ENCODE data around the gene MYBBP1A.

MYBBP1A gene

DNA sequence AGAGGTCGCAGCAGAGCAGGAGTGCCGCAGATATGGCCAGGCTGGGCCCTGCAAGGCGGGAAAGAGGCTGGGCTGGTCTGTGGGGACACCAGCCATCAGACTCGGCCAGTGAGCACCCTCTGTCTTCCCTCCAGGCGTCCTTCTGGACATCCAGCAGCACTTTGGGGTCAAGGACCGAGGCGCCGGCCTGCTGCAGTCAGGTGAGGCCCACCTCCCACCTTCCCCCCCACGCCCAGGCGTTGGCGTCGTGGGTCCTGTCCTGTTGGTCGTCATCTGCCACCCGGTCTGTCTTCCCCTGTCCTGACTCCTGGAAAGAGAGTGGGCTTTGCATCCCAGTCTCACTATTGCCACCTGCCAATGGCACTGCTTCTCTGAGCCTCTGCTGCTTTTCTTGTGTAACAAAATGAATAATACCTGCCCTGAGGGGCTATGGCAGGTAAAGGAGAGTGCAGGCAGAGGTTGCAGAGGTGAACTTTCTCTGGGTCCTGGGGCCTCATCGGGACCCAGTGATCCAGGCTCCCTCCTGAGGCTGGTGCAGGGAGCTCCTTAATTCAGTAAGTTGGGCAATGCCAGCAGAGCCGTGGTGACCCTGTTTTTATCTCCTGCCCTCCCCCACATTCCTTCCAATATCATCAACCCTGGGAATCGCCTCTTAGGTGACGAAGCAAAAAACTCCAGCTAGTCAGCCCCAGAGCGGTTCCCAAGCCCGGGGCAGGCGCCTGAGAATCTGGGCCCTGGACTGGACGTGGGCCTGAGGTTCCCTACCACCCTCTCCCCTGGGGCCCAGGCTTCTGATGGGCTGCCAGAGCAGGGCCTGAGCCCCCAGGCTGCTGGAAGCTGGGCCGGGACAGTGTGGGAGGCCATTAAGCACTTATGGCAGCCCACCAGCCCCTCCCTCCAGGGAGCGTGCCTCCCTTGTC is 41.8 kb downstream of the MYBBP1A start:
- no peak for DNase-seq

DNA sequence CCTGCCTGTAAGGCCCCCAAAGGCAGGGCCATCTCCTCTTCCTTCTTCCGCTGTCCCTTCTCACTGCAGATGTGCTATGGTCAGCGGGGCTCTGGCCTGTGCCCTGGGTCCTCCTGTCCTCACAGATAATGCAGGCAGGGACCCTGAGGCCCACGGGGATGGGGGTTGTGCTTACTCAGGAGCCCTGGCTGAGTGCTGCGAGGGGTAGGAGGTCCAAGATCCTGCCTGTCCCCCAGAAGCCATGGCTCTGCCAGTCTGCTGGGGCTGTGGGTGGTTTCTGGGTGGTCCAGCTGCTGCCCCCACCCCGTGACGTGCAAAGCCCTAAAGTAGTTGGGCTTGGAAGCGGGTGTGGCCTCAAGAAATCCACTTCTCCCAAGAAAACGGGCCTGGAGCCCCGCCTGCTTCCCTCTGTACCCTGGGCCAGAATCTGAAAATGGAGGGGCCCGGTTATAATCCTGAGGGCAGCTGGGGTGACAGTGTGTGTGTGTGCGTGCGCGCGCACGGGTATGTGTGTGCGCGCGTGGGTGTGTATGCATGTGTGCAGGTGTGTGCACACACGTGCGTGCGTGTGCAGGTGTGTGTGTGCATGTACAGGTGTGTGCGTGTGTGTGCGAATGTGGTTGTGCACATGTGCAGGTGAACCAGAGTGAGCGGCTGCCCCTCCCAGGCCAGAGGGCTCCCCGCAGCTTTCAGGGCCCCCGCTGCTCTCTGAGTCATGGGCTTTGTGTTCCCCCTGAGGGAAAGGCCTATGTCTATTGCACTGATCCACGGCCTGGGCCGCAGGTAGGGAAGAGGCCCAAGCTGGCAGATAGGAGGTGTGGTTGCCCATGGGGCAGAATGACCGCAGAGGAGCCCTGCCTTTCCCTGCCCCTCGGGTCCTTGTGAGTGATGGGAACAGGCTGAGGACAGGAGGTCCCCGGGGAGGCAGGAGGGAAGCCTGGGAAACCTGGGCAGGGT is 42.8 kb downstream of the MYBBP1A start:
- DNase-seq, result no peak

DNA sequence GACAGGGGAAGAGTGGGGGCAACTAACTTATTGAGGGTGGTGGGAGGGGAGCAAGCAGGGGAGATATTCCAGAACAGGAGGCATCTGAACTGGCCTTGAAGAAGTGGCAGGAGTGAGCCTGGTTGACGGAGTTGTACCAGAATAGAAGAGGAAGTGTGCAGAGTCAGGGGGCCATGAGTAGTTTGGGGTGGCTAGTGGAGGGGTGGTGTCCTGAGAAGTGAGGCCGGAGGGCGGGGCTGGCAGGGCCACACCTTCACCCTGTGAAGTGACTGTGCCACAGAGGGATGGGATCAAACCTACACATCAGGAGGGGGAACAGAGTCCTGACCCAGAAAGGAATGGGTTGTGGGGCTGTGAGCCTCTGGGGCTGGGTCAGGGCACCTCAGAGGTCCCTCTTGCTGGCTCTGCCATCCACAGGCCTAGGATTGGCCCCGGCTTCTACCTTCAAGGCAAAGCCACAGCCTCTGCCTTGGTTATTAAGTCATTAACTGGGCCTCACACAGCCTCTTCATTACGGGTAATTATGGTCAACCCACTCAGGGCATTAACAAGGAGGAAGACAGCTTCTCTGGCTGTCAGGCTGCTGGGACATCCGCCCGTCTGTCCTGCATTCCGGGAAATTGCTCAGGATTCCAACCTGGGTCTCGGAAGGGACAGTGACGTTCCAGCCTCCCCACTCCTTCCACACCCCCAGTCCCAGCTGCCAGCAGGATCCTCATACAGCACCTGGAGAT is 43.8 kb downstream of the MYBBP1A start:
- DNase-seq, result peak; percentile 41

DNA sequence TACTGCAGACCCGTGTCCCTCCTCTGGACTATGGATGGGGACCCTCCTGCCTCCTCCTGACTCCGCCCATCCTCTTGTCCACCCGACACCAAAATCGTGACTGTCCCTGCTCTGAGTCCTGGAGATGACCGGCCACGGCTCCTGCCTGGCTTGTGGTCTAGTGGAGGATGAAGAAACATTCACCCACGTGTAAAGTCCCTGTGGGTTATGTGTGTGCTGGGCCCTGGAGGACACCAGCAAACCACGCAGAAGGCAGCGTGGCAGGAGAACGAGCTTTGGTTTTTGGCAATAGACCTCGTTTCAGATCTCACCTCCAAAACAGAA is 44.6 kb downstream of the MYBBP1A start:
- DNase-seq, result peak; percentile 45

DNA sequence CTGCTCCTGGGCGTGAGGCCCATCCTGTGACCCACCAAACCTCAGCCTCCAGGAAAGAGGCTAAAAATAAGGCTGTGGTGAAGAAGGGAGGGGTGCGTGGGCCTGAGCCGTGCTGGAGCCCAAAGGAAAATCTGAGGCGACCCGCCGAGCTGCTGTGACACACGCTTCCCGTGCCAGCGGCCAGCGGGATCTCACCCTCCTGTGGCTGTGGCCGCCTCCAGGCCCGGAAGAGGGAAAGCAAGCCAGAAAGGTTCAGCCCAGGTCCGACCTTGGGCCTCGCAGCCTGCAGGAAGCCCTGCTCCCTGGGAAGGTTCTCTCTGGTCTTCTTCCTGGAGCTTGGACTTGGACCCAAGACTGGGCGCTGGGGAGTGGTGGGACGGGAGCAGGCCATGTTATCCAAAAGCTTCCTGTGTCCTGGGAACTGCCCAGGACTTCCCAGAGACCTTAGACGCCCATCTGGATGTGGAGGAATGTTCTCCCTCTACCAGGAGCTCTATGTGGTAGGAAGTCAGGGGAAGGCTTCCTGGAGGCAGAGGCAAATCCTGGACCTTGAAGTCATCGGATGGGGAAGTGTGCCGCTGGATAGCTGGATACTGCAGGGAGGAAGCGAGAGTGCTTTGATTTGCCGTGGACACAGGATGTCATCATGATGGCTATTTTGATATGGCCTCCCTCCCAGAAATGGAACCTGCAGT is 45.1 kb downstream of the MYBBP1A start:
- peak; percentile 45 for DNase-seq

DNA sequence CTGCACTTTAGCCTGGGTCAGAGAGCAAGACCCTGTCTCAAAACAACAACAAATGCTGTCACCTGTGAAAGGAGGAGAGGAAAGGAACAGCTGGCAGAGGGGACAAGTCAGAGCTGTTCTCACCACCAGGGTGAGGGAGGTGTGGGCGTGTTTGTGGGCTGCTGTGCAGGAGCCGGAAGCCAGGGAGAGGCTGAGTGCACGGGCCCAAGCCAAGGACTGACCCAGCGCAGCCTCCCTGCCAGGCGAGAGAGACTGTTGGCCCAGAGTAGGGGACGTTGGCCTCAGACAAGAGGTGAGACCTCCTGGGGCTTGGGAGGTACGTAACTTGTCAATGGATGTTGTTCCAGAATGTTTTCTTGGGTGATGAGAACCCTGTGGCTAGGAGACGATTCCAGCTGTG is 45.8 kb downstream of the MYBBP1A start:
- DNase-seq, result peak; percentile 31

DNA sequence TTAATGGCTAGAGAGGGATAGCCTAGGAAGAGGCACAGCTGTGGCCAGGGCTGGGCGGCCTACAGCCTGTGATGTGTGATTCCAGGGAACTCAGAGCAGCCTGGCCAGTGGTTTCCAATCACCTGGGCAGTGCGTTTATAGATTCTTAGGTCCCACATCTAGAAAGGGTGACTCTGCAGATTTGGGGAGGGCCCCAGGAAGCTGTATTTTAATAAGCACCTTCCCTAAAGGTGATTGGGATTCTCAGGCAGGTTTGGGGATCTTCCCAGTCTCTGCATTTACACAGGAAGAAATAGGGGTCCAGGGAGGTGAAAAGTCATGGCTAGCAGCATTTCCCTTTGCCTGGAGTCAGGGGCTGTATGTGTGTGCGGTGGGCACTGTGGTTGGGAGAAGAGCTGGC is 47.0 kb downstream of the MYBBP1A start:
- DNase-seq, result no peak

DNA sequence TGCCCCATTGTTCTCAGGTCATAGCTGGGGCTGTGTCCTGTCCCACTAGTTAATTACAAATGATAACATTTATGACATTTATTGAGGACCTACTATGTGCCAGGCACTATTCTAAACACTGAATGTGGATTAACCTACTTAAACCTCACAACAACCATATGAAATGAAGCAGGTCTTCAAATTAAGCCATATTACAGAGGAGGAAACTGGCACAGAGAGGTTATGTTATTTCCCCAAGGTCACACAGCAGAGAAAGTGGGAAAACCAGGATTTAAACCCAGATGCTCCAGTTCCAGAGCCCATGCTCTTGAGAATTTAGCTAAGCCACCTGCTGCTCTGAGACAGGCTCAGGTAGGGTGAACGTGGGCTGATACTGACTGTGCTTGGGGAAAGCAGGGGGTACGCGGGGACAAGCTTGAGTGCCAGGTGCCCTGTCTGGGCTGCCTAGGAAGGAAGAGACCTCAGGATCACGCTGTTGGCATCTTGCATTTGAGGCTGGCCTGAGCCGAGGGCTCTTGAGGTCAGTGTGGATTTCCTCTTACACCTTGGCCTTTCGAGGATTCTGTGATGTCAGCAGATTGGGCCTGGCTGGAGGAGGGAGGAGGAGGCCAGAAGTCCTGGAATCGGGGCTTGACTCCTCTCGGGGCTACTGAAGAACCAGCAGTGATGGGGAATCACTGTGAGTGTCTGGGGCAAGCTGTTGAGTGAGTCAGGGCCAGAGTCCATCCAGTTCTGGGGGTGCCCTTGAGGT is 47.6 kb downstream of the MYBBP1A start:
- DNase-seq, result no peak

DNA sequence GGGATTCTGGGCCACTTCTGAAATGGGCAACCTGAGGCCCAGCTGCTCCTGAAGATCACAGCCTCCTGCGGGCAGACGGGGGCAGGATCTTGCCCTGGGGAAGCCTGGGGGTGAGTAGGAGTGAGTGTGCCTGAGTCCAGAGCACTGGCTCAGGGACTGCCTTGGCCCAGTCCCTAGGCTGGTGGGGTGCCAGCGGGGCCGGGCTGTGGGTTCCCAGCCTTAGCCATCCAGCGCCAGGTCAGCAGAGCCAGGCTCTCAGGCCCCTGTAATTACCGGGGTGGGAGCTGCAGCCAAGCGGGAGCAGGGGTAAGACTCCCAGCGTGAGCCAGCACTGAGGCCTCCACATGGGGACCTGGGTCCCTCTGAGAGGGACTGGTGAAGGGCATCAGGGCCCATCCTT is 48.3 kb downstream of the MYBBP1A start:
- DNase-seq, result no peak

DNA sequence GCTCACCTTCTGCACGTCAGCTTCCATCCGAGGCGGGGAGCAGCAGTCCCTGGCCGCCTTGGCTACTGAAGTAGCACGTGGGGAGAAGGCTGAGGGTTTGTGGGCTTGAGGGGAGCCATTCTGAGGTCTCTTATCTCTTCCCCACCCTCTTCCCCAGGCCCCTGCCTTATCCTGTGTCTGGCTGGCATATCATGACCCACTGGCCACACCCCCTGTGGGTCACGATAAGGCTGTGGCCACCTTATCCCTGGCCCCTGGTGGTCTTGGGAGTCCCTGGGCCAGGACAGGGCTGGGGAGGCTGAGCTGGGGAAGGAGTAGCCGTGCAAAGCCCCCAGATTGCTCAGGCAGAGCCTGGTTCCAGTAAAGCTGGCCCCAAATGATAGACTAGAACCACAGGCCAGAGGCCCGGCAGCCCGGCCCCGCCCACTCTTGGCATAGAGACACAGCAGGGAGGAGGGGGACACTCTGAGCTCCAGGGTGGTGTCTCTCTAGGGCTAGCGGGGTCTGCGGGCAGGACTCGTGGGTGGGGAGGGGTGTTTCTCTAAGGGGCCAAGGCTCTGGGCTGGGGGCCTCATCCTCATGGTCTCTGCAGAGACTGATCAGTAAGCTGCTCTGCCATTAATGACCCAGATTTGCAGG is 48.9 kb downstream of the MYBBP1A start:
- no peak for DNase-seq

DNA sequence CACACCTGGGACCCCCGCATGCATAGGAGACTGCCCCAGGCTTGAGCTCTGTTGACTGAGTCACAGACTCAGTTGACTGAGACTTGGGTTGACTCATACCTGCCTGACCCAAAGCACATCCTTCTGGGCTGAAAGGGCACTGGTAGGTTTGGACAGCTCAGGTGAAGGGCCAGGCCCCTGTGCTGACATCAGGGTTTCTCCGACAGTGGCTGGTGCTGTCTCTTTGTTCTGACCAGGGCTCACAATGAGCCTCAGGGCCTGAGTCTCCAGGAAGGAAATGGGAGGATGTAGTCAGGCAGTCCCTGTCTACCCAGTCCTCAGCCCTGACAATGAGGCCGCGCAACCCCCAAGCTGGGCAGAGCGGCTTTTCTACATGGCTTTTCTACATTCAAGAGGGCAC is 50.0 kb downstream of the MYBBP1A start:
- DNase-seq, result no peak

DNA sequence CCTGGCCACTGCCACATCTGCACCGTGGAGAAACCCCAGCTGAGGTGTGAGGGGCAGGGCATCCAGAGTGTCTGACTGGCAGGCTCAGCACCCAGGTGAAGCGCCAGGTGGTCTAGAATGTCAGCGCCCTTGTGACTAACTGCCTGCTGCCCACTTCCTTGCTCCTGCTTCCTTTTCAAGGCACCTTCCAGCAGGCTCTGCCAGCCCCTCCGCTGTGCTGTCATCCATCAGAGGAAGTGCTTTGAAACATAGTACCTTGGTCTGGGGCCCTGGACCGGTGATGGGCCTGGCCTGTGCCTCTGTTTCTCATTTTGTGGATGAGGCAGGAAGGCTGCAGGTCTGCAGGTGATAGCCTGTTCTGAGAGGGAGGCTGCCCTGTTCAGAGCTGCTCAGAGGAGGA is 51.0 kb downstream of the MYBBP1A start:
- DNase-seq, result no peak

DNA sequence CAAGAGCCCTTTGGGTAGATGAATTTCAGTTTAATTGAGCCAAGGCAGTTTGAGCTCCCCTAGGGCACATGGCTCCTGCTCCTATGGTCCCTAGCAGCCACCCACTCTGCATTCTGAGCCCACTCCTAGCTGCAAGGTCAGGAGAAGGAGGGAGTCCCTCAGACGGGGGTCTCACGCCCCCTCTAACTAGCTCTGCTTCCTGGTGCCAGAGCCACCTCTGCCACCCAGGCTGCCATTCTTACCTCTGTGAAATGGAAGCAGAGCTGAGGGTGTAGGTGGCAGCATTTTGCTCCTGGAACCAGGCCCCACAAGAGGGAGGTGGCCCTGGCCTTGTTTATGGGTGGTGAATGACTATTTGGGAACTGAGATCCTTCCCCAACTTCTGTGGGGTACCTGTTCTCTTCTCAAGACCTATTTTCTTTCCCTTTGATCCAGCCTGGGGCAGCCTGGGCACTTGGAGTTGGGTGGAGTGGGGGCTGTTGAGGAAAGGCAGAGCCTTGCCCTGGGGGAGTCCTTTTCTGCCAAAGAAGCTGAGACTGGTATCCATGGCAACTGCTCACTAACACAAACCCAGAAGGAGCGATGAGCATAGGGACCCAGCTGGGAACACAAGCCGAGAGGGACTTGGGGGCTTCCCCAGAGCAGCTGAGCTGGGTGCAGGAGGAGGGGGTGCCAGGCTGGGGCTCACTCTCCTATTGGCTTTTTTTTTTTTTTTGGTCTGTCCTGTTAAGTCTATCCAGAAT is 51.7 kb downstream of the MYBBP1A start:
- DNase-seq, result no peak

DNA sequence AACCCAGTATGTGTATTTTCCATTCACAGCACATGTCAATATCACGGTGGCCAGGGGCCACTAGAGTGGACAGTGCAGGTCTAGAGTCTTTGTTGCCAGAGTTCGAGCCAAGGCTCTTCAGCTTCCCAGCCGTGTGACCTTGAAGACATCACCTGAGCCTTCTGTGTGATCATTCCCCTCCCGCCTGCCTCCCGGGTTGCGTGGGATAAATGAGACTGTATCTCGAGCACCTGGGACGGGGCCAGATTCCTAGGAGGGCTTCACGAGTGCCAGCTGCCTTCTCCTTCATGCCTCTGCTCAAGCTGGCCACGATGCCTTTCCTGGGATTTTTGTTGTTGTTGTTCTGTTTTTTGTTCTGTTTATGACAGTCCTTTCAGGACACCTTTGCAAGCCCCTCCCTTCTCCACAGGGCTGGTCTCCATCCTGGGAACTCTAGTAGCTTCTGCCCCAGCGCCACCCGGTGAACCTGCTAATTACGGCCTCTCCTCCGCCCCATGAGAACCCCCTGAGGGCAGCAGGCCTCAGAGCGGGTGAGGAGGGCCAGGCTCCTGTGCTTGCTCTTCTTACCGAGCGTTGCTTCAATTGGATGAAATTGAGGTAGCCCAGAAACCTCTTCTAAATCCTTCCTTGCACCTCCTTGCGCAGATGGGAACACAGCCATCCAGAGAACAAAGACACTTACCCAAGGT is 52.6 kb downstream of the MYBBP1A start:
- no peak for DNase-seq

DNA sequence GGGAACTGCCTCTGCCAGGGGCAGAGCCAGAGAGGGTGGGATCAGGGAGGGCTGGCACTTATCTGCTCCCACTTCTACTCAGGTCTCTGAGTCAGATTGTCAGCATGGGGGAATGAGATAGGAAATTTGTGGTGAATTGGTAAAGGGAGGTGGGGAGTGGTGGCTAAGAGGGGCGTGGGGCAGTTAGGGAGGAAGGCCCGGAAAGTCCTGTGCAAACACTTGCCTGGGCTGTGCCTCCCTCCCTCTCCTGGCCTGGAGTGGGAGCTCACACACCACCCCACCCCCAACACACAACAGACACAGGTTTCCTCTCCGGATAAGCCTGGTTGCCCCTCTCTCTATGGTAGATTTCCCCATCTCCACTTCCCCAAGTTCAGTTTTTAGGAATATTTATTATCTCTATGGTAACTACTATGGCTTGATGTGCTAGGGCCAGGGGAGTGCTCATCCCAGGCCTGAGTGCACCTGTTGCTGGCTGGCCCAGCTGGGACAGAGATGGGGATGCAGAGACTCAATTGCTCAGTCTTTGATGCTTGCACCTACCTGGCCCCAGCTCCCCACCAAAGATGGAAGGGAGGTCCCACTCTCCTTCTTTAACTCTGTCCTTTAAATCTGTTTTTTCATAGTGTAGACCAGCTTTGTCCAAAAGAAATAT is 53.8 kb downstream of the MYBBP1A start:
- DNase-seq, result no peak

DNA sequence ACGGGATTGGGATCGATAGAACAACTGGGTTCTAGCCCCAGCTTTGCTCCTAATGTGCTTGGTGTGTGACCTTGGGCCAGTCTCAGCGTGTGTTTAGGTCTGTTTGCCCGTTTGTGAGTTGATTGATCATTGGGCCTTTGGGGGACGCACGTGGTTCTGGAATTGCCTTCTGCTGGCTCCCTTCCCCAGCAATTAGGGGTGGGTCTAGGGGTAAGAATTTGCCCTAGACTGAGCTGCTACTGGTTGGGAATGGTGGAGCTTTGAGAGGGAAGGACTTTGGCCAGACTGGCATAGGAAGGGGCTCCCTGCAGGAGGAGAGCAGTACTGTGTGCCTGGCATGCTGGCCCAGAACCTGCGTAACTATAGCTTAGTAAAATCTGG is 55.0 kb downstream of the MYBBP1A start:
- no peak for DNase-seq

DNA sequence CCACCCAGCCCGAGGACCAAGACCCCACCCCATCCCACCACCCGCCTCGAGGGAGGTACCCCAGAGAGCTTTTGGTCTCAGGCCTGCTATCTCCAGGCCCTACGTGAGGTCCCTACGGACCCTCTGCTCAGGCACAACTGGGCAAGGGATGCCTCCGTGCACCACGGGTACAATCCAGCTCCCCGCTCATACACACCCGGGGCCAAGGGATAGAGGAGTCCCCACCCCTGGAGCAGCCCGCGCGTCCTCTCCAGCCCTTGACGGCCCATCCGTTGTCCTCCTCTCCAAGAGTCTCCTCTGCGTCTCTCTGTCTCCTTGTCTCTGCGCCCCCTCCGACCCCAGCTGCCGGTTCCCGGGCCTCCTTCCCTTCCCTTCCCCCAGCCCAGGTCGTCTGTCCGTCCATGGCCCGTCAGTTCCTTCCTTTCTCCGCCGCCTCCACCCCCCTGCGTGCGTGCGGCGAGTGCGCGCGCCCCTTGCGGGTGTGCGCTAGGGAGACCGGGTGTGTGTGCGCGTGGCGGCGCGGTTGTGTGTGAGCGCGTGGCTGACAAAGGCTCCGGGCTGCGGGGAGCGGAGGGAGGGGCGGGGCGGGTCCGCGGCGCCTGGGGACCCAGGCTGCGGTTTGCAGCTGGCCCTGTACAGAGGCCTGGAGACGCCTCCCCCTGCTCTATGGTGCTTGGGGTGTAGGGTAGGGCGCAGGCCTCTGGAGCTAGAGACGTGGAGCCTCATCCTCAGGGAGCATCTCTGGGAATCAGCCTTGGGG is 55.6 kb downstream of the MYBBP1A start:
- DNase-seq, result peak; percentile 49
